ENCODE measurements around the gene DEPDC1.

The DEPDC1 gene

GRCh38 chr1:68496680-68497357, at the start of gene DEPDC1:
Gene DEPDC1, minus strand, starts transcription at chr1:68497082. Its CDS starts 83 bp downstream, at chr1:68496999.
- peak; percentile 95 for DNase-seq (ENCODE audit: low spot score)
- in situ Hi-C loops (cut with MboI; ENCODE audit: low sequenced_read_pairs, unreplicated experiment) = no loop called here
- no peak for TF ChIP-seq CTCF (IDR thresholded peaks at IDR 0.05; ENCODE audit: borderline replicate concordance, control extremely low read depth, extremely low read depth, insufficient read depth, missing control alignments)

GRCh38 chr1:68544651-68545050, 47.8 kb upstream of the DEPDC1 start:
- DNase-seq (ENCODE audit: low spot score) = no peak
- no peak for TF ChIP-seq CTCF (IDR thresholded peaks at IDR 0.05; ENCODE audit: borderline replicate concordance, control extremely low read depth, extremely low read depth, insufficient read depth, missing control alignments)
- in situ Hi-C loops (cut with MboI; ENCODE audit: low sequenced_read_pairs, unreplicated experiment) = no loop called here

GRCh38 chr1:68542586-68542985, 45.7 kb upstream of the DEPDC1 start:
- DNase-seq (ENCODE audit: low spot score) = no peak
- in situ Hi-C loops (cut with MboI; ENCODE audit: low sequenced_read_pairs, unreplicated experiment) = no loop called here
- no peak for TF ChIP-seq CTCF (IDR thresholded peaks at IDR 0.05; ENCODE audit: borderline replicate concordance, control extremely low read depth, extremely low read depth, insufficient read depth, missing control alignments)

- in situ Hi-C loops (cut with MboI; ENCODE audit: low sequenced_read_pairs, unreplicated experiment) = no loop called here
- DNase-seq (ENCODE audit: low spot score) = no peak
- no peak for TF ChIP-seq CTCF (IDR thresholded peaks at IDR 0.05; ENCODE audit: borderline replicate concordance, control extremely low read depth, extremely low read depth, insufficient read depth, missing control alignments)
Observed at GRCh38 chr1:68538941-68539340, 42.1 kb upstream of the DEPDC1 start.

- no peak for DNase-seq (ENCODE audit: low spot score)
- no peak for TF ChIP-seq CTCF (IDR thresholded peaks at IDR 0.05; ENCODE audit: borderline replicate concordance, control extremely low read depth, extremely low read depth, insufficient read depth, missing control alignments)
- in situ Hi-C loops (cut with MboI; ENCODE audit: low sequenced_read_pairs, unreplicated experiment) = no loop called here
Observed at GRCh38 chr1:68528243-68528642, 31.4 kb upstream of the DEPDC1 start.

GRCh38 chr1:68525781-68526180, 28.9 kb upstream of the DEPDC1 start:
- in situ Hi-C loops (cut with MboI; ENCODE audit: low sequenced_read_pairs, unreplicated experiment) = no loop called here
- DNase-seq (ENCODE audit: low spot score) = no peak
- TF ChIP-seq CTCF (IDR thresholded peaks at IDR 0.05; ENCODE audit: borderline replicate concordance, control extremely low read depth, extremely low read depth, insufficient read depth, missing control alignments) = no peak

Data from GM13976 (cell line).